HG02852 (cell line): ENCODE data around the gene PHF3.

Experiments
- ATAC-seq: cut with Tn5 transposase; IDR thresholded peaks from one replicate; pipeline ENCODE4 v1.9.1; 2021; ENCODE audit warnings: mild to moderate bottlenecking, moderate library complexity; ENCODE audit not compliant: unreplicated experiment

Gene PHF3

DNA sequence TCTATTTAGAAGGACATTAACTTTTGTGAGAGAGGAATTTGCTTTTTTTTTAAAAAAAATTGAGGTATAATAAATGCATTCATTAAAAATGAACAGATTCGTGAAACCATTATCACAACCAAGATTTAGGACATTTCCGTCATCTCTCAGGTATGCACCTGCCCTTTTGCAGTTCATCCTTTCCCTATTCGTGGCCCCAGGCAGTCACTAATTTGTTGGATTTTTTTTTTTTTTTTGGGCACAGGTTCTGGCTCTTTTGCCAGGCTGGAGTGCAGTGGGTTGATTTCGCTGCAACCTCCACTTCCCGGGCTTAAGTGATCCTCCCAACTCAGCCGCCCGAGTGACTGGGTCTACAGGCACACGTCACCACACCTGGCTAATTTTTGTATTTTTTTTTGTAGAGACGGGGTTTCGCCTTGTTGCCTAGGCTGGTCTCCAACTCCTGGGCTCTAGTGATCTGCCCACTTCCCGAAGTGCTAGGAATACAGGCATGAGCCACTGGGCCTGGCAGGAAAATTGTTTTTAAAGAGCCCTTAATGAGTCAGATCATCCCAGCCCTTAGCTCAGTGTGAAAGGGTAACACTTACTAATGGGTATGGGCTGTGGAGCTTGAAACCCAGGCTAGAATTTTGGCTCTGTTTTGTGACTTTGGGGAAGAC is 9.2 kb downstream of the PHF3 start:
- ATAC-seq, result no peak

GRCh38 chr6:63649269-63649668 is 13.7 kb downstream of the PHF3 start:
- no peak for ATAC-seq

DNA sequence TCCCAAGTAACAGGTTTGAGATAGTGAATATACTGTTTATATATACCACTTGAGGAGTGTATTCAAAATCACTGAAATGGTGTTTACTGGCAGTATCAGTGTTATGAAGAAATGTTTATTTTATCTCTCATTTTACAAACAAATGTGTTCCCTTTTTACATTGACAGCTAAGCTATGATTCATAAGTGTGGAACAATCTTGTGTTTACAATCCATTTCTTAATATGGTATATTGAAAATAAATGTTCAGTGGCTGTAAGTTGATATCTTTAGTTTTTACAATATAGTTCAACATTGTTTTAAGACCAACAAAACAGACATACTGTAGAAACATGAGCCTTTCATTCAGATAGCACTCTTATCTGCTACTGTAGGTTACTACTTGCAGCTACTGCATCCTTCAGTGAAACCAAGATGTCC is 14.3 kb downstream of the PHF3 start:
- no peak for ATAC-seq

- ATAC-seq, result no peak
Observed at GRCh38 chr6:63652980-63653379, 17.4 kb downstream of the PHF3 start.

GRCh38 chr6:63660757-63661156 is 25.2 kb downstream of the PHF3 start:
- no peak for ATAC-seq

- no peak for ATAC-seq
Observed at GRCh38 chr6:63661769-63662168, 26.2 kb downstream of the PHF3 start.

GRCh38 chr6:63663147-63663955 is 27.7 kb downstream of the PHF3 start:
- no peak for ATAC-seq

- ATAC-seq, result no peak
Observed at GRCh38 chr6:63663956-63664281, 28.3 kb downstream of the PHF3 start.

DNA sequence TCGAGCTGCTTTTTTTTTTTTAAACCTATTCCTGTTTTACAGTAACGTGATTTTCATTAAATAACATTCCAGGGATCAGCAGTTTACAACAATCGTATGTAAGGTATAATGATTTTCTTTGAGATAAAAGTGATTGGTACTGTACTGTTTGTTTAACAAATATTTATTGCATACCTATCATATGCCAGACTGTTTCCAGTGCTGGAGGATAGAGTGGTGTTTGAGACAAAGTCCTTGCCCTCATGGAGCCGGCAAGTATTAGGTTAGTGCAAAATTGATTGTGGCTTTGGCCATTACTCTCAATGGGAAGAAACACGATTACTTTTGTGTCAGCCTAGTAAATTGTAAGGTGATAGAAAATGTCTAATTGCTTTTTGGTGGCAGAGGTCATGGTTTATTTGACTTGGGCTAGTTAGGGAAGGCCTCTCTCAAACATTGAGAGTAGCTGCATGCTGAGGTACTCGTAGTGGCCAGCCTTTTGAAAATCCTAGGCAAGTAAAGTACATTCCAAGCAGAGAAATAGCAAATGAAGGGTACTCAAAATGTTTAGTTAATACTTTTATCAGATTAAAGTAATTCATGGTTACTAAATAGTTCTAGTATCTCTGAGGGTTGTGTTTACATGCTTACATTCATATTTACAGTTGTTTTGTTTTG is 35.6 kb downstream of the PHF3 start:
- no peak for ATAC-seq

DNA sequence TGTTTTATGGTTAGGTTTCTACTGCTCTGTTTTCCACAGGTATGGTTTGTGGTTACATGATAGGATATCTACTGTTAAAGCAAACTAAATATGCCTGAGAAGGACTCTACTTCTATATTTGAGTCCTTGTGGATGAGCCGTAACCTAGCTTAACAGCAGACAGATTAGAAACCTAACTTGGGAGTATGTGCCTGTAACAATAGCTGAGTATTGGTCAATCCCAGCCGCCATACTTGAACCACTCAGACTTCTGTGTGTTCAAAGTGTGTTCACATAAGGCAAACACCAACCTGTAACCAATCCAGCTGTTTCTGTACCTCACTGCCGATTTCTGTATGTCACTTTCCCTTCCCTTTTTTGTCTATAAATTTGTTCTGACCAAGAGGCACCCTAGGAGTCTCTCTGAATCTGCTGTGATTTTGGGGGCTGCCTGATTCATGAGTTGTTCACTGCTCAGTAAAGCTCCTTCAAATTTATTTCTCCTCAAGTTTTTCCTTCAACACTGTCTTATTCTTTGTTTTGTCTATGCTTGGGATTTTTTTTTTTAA is 37.1 kb downstream of the PHF3 start:
- peak; percentile 57 for ATAC-seq

DNA sequence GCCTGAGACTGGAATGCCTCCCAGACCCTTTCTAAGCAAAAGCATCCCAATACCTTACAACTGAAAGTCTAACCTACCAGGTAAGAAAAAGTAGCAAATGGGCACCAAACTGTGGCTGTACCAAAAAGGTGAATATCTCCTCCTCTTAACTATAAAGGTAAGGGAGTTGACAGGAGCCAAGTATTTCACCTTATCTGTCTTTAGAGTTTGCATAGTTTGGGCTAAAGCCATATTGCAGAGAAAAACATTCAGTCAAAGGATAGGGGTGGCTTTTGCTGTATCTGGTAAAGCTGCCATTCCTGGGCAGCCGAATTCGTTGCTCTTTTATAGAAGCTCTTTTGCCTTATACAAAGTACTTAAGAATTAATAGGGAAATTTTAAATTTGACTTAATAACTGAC is 38.1 kb downstream of the PHF3 start:
- no peak for ATAC-seq

GRCh38 chr6:63674635-63675034 is 39.0 kb downstream of the PHF3 start:
- no peak for ATAC-seq

- no peak for ATAC-seq
Observed at GRCh38 chr6:63675138-63675537, 39.5 kb downstream of the PHF3 start.

GRCh38 chr6:63676412-63677114 is 41.0 kb downstream of the PHF3 start:
- ATAC-seq, result no peak

DNA sequence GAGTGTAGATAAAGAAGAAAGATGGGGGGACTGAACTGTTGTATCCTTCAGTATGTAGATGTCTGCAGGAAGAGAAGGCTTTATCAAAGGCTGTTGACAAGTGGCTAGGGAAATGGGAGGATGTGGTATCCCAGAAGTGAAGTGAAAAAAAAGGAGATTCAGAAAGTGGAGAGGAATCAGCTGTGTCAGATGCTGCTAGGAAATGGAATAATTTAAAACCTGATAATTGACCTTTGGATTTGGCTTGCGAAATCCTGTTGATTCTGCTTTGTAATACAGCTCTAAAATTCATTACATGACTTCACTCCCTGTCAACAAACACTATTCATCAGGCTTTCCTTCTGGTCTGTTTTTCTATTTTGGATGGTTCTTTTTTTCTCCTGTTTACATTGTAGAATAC is 41.7 kb downstream of the PHF3 start:
- no peak for ATAC-seq

- ATAC-seq, result peak; percentile 33
Observed at GRCh38 chr6:63683071-63683603, 47.5 kb downstream of the PHF3 start.

GRCh38 chr6:63685446-63686379 is 50.1 kb downstream of the PHF3 start:
- peak; percentile 92 for ATAC-seq

DNA sequence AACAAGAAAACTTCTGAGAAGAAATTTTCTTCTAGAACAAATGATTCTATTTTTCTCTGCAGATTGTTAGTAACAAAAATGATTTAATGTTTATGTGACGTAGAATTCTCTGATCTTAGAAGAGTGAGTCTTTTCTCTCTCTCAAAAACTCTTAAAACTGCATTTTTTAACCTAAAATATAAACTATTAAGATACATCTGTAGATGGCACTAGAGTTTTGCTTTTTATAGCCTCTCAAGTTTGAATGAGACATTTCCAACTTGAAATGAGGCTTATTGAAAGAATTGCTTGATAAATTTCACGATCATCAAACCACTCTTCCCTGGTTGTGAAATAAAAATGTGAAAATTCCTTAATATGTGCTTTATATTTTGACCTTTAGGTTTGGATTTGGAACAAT is 53.8 kb downstream of the PHF3 start:
- no peak for ATAC-seq

GRCh38 chr6:63690221-63690620 is 54.6 kb downstream of the PHF3 start:
- ATAC-seq, result no peak

DNA sequence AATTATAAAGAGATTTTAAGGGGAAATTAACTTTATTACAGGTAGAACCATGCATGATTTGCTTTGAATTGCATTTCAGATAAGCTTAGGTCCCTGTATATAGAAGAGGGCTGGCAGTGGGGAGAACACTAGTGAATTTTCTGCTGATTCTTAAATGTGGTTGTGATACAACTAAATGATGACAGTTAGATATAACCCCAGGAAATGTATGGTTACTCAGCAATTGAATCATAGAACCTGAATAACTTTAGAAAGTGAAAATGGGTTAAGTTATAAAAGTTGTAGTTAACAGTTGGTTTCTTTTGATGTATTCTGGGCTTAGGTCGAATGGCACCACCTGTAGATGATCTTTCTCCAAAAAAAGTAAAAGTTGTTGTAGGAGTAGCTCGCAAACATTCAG is 70.1 kb downstream of the PHF3 start:
- ATAC-seq, result no peak
